H9 (cell line): Measurements from ENCODE around the gene IL12RB1. TPM values are rescaled to one million over a fixed set of nuclear protein-coding genes. Genes with fewer than 3 reads are reported as not detected.

ENCODE experiments used
- DNase-seq: peaks from one replicate; pipeline ENCODE4 v3.0.0-alpha.2; 2017
- H2AFZ ChIP-seq: one replicate; pipeline ENCODE4 v1.6.1; 2013; ENCODE audit warnings: mild to moderate bottlenecking, low read length, control low read depth, moderate library complexity
- H2AK5ac ChIP-seq: 2 replicates; pipeline ENCODE4 v1.6.1; 2013; ENCODE audit warnings: low read length, control low read depth, mixed read lengths; ENCODE audit not compliant: insufficient read length
- H2BK120ac ChIP-seq: one replicate; pipeline ENCODE4 v1.6.1; 2013; ENCODE audit warnings: low read depth, mild to moderate bottlenecking, low read length, control low read depth, inconsistent platforms; ENCODE audit not compliant: poor library complexity, severe bottlenecking
- H2BK12ac ChIP-seq: 2 replicates; pipeline ENCODE4 v1.6.1; 2013; ENCODE audit warnings: low read length, control low read depth, mixed read lengths, low read depth; ENCODE audit not compliant: insufficient read length
- H2BK15ac ChIP-seq: 2 replicates; pipeline ENCODE4 v1.6.1; 2013; ENCODE audit warnings: low read depth, low read length, control low read depth
- H2BK20ac ChIP-seq: one replicate; pipeline ENCODE4 v1.6.1; 2013; ENCODE audit warnings: low read depth, mild to moderate bottlenecking, low read length, control low read depth, inconsistent platforms; ENCODE audit not compliant: poor library complexity, severe bottlenecking
- H2BK5ac ChIP-seq: 2 replicates; pipeline ENCODE4 v1.6.1; 2013; ENCODE audit warnings: low read length, control low read depth, mixed read lengths; ENCODE audit not compliant: insufficient read length
- H3K14ac ChIP-seq: 2 replicates; pipeline ENCODE4 v1.6.1; 2013; ENCODE audit warnings: low read length, control low read depth; ENCODE audit not compliant: insufficient read depth
- H3K18ac ChIP-seq: 2 replicates; pipeline ENCODE4 v1.6.1; 2013; ENCODE audit warnings: low read depth, mild to moderate bottlenecking, mixed read lengths, low read length, control low read depth; ENCODE audit not compliant: insufficient read length
- H3K23ac ChIP-seq: 2 replicates; pipeline ENCODE4 v1.6.1; 2013; ENCODE audit warnings: low read length, control low read depth, mixed read lengths, low read depth; ENCODE audit not compliant: insufficient read length
- H3K23me2 ChIP-seq: 2 replicates; pipeline ENCODE4 v1.6.1; 2013; ENCODE audit warnings: low read depth, mild to moderate bottlenecking, mixed read lengths, low read length, control low read depth; ENCODE audit not compliant: insufficient read length, poor library complexity, severe bottlenecking
- H3K27ac ChIP-seq: 2 replicates; pipeline ENCODE4 v1.5.1; 2013; ENCODE audit warnings: low read length, control low read depth, mixed read lengths, low read depth; ENCODE audit not compliant: insufficient read length
- H3K27me3 ChIP-seq: 2 replicates; pipeline ENCODE4 v1.6.1; 2013; ENCODE audit warnings: low read length, control low read depth, inconsistent platforms; ENCODE audit not compliant: insufficient read depth
- H3K4ac ChIP-seq: 2 replicates; pipeline ENCODE4 v1.6.1; 2013; ENCODE audit warnings: low read depth, mild to moderate bottlenecking, control low read depth, inconsistent platforms, low read length, moderate library complexity
- H3K4me1 ChIP-seq: 2 replicates; pipeline ENCODE4 v1.6.1; 2013; ENCODE audit warnings: low read length, control low read depth, inconsistent platforms; ENCODE audit not compliant: insufficient read depth
- H3K4me2 ChIP-seq: 2 replicates; pipeline ENCODE4 v1.6.1; 2013; ENCODE audit warnings: low read length, control low read depth, mixed read lengths; ENCODE audit not compliant: insufficient read length, insufficient read depth
- H3K56ac ChIP-seq: 2 replicates; pipeline ENCODE4 v1.6.1; 2013; ENCODE audit warnings: low read depth, mild to moderate bottlenecking, mixed read lengths, low read length, control low read depth; ENCODE audit not compliant: insufficient read length
- H3K79me1 ChIP-seq: 2 replicates; pipeline ENCODE4 v1.6.1; 2013; ENCODE audit warnings: low read depth, mild to moderate bottlenecking, moderate library complexity, low read length, control low read depth, inconsistent platforms; ENCODE audit not compliant: insufficient read depth, poor library complexity, severe bottlenecking
- H3K79me2 ChIP-seq: 2 replicates; pipeline ENCODE4 v1.6.1; 2013; ENCODE audit warnings: low read length, control low read depth, inconsistent platforms; ENCODE audit not compliant: insufficient read depth
- H3K9ac ChIP-seq: 2 replicates; pipeline ENCODE4 v1.6.1; 2013; ENCODE audit warnings: low read length, control low read depth, mixed read lengths; ENCODE audit not compliant: insufficient read length; ENCODE audit errors: extremely low read depth
- H3K9me3 ChIP-seq: one replicate; pipeline ENCODE4 v1.6.1; 2013; ENCODE audit warnings: low read depth, low read length, inconsistent platforms; ENCODE audit not compliant: control insufficient read depth
- H3T11ph ChIP-seq: one replicate; pipeline ENCODE4 v1.6.1; 2013; ENCODE audit warnings: mild to moderate bottlenecking, low read length, control low read depth, inconsistent platforms
- H4K20me1 ChIP-seq: one replicate; pipeline ENCODE4 v1.6.1; 2013; ENCODE audit not compliant: control insufficient read depth, insufficient read length, insufficient read depth
- H4K5ac ChIP-seq: 2 replicates; pipeline ENCODE4 v1.6.1; 2013; ENCODE audit warnings: low read depth, mild to moderate bottlenecking, mixed read lengths, low read length, control low read depth; ENCODE audit not compliant: insufficient read length
- H4K8ac ChIP-seq: replicated peaks from 2 replicates; pipeline ENCODE4 v1.6.1; 2013; ENCODE audit warnings: low read length, control low read depth, mixed read lengths, low read depth; ENCODE audit not compliant: insufficient read length
- H4K91ac ChIP-seq: 2 replicates; pipeline ENCODE4 v1.6.1; 2013; ENCODE audit warnings: low read depth, mild to moderate bottlenecking, moderate library complexity, mixed read lengths, low read length, control low read depth; ENCODE audit not compliant: insufficient read length
- H3K27ac Mint-ChIP-seq, 3 experiments: 2 replicates in 2 of 3; 3 replicates in 1 of 3; pipeline ENCODE4 v1.8.0; 2020 to 2021; ENCODE audit warnings: mixed read lengths in 3 of 3, mild to moderate bottlenecking in 1 of 3, moderate library complexity in 1 of 3
- H3K27me3 Mint-ChIP-seq: 2 replicates; pipeline ENCODE4 v1.8.0; 2021; ENCODE audit warnings: low read depth, mild to moderate bottlenecking, moderate library complexity, mixed read lengths
- H3K36me3 Mint-ChIP-seq, 3 experiments: 2 replicates in 2 of 3; 3 replicates in 1 of 3; pipeline ENCODE4 v1.8.0; 2020 to 2021; ENCODE audit warnings: low read depth in 3 of 3, mixed read lengths in 3 of 3; ENCODE audit not compliant: insufficient read depth in 1 of 3
- H3K4me1 Mint-ChIP-seq, 2 experiments: 2 replicates each; pipeline ENCODE4 v1.8.0; 2020; ENCODE audit warnings: mixed read lengths in 2 of 2
- H3K4me3 Mint-ChIP-seq, 2 experiments: 2 replicates in 1 of 2; 3 replicates in 1 of 2; pipeline ENCODE4 v1.8.0; 2020 to 2021; ENCODE audit warnings: mild to moderate bottlenecking in 2 of 2, mixed read lengths in 2 of 2, moderate library complexity in 1 of 2
- H3K9me3 Mint-ChIP-seq, 2 experiments: 2 replicates in 1 of 2; 3 replicates in 1 of 2; pipeline ENCODE4 v1.8.0; 2020; ENCODE audit warnings: mild to moderate bottlenecking in 2 of 2, mixed read lengths in 2 of 2, moderate library complexity in 1 of 2
- CTCF ChIP-seq: fragments of 200-600 bp; sonication (generic); conservative IDR thresholded peaks from 3 replicates; pipeline ENCODE4 v1.8.0; 2021; ENCODE audit warnings: antibody characterized with exemption, mild to moderate bottlenecking
- WGBS: extraction: QIAGEN DNeasy Blood & Tissue Kit; methylation state at CpG from one replicate; pipeline ENCODE4 v1.1.7; 2013; ENCODE audit warnings: missing lambda C conversion rate, low lambda C conversion rate, mixed read lengths; ENCODE audit not compliant: insufficient read length; ENCODE audit errors: extremely low coverage; 5-methylcytosine and 5-hydroxymethylcytosine counted together
- total RNA-seq: library from RNA; stranded (reverse); gene quantifications from 2 replicates; pipeline ENCODE4 v1.2.1, GENCODE V29; 2021

Gene IL12RB1
- total RNA-seq, 1 experiment from 2014 or later, result not detected

- H2BK5ac ChIP-seq, result no peak overlapping the region
- no peak overlapping the region for H2BK120ac ChIP-seq
- H3K27me3 ChIP-seq, result no peaks in the 10 kb centered on the region
- WGBS, result no CpG with 5 or more reads among the region's 21 CpGs
- peak overlapping the region; percentile 88 for H4K8ac ChIP-seq
- no peak overlapping the region for H3K23ac ChIP-seq
- H3K4ac ChIP-seq, result no peak overlapping the region
- no peak for DNase-seq
- Mint-ChIP-seq H3K9me3 (no peaks in the 10 kb centered on the region; a peak in 1 of 5 replicates), H3K27ac (no peak overlapping the region), H3K27me3 (0 out of 2 replicates have a peak, but pooled peaks cover 2% of the 10 kb centered on the region), H3K4me3 (no peak overlapping the region), H3K36me3 (peaks cover 0 to 2% (median 0%) of the 10 kb centered on the region in 3 experiments; a peak in 2 of 7 replicates), H3K4me1 (peaks cover 6 to 13% of the 10 kb centered on the region in 2 experiments)
- H3K18ac ChIP-seq, result peak overlapping the region; percentile 31
- H4K91ac ChIP-seq, result peak overlapping the region; percentile 83
- no peak overlapping the region for H3K4me2 ChIP-seq
- no peak for TF ChIP-seq CTCF
- peak overlapping the region; percentile 57 for H4K5ac ChIP-seq
- H3K23me2 ChIP-seq, result no peaks in the 10 kb centered on the region
- H2BK20ac ChIP-seq, result no peak overlapping the region
- no peaks in the 10 kb centered on the region for H3K79me2 ChIP-seq
- no peak overlapping the region for H2AK5ac ChIP-seq
- no peaks in the 10 kb centered on the region; the same call in 1 of the 2 replicates for H3K4me1 ChIP-seq
- H2BK15ac ChIP-seq, result no peak overlapping the region
- H3K27ac ChIP-seq, result no peak overlapping the region
- no peaks in the 10 kb centered on the region for H3K79me1 ChIP-seq
- H4K20me1 ChIP-seq, result no peaks in the 10 kb centered on the region
- H3K56ac ChIP-seq, result no peak overlapping the region
- no peak overlapping the region for H3T11ph ChIP-seq
- no peak overlapping the region; the same call in 1 of the 2 replicates for H3K14ac ChIP-seq
- no peak overlapping the region for H2BK12ac ChIP-seq
- no peak overlapping the region for H2AFZ ChIP-seq
- H3K9me3 ChIP-seq, result no peaks in the 10 kb centered on the region
- no peak overlapping the region for H3K9ac ChIP-seq
These were observed 65.5 kb downstream of the IL12RB1 start for GRCh38 chr19:18021121-18021755.
